ENCODE measurements around the gene ISLR2. TPM values are rescaled to one million over a fixed set of nuclear protein-coding genes. Genes with fewer than 3 reads are reported as not detected.

Gene ISLR2
- total and polyA plus RNA-seq, 4 donors = 0.03 TPM; not detected in 3

GRCh38 chr15:74130849-74131627 is 652 bp downstream of the ISLR2 start:
- 7% methylated on average over 28 of the region's 28 CpGs for WGBS
- Histone ChIP-seq H3K4me3 (ENCODE audit: low read depth in 1 of 3, low read length in 3 of 3) (no peak overlapping the region), H3K9me3 (ENCODE audit: control insufficient read depth in 4 of 4, low read length in 3 of 4) (peaks cover 0 to 3% (median 0%) of the 10 kb centered on the region in 4 donors), H3K27me3 (ENCODE audit: control insufficient read depth in 4 of 4, insufficient read depth in 4 of 4, low read length in 3 of 4) (peaks cover 12 to 26% (median 16%) of the 10 kb centered on the region in 4 donors), H3K9ac (ENCODE audit: low read depth in 1 of 2, low read length in 2 of 2) (no peak overlapping the region), H3K4me1 (ENCODE audit: control insufficient read depth in 4 of 4, insufficient read depth in 4 of 4, low read length in 3 of 4) (peaks cover 18 to 64% (median 29%) of the 10 kb centered on the region in 4 donors), H3K27ac (ENCODE audit: low read depth in 1 of 2, low read length in 2 of 2) (no peak overlapping the region), H3K36me3 (ENCODE audit: control insufficient read depth in 4 of 4, insufficient read depth in 3 of 4, low read depth in 1 of 4, low read length in 3 of 4) (no peaks in the 10 kb centered on the region)
- no peak for DNase-seq (ENCODE audit: low spot score)
- TF ChIP-seq REST (IDR thresholded peaks at IDR 0.05) = no peak
- no peak for TF ChIP-seq HNF4G (IDR thresholded peaks at IDR 0.05)

- Histone ChIP-seq H3K36me3 (ENCODE audit: control insufficient read depth in 4 of 4, insufficient read depth in 3 of 4, low read depth in 1 of 4, low read length in 3 of 4) (no peaks in the 10 kb centered on the region), H3K4me3 (ENCODE audit: low read depth in 1 of 3, low read length in 3 of 3) (no peak overlapping the region), H3K9ac (ENCODE audit: low read depth in 1 of 2, low read length in 2 of 2) (no peak overlapping the region), H3K27ac (ENCODE audit: low read depth in 1 of 2, low read length in 2 of 2) (no peak overlapping the region), H3K9me3 (ENCODE audit: control insufficient read depth in 4 of 4, low read length in 3 of 4) (peaks cover 0 to 3% (median 0%) of the 10 kb centered on the region in 4 donors), H3K27me3 (ENCODE audit: control insufficient read depth in 4 of 4, insufficient read depth in 4 of 4, low read length in 3 of 4) (peaks cover 13 to 29% (median 17%) of the 10 kb centered on the region in 4 donors), H3K4me1 (ENCODE audit: control insufficient read depth in 4 of 4, insufficient read depth in 4 of 4, low read length in 3 of 4) (peaks cover 21 to 69% (median 34%) of the 10 kb centered on the region in 4 donors)
- TF ChIP-seq HNF4A (conservative IDR thresholded peaks at IDR 0.05) (no peak), TAF1 (conservative IDR thresholded peaks at IDR 0.05) (no peak), REST (IDR thresholded peaks at IDR 0.05) (no peak), RAD21 (IDR thresholded peaks at IDR 0.05) (no peak), MAX (IDR thresholded peaks at IDR 0.05) (no peak), CTCF (IDR thresholded peaks at IDR 0.05; ENCODE audit: low read depth, low read length, missing input control) (no peak), NR2F2 (IDR thresholded peaks at IDR 0.05) (no peak), YY1 (IDR thresholded peaks at IDR 0.05) (no peak), FOXA1 (IDR thresholded peaks at IDR 0.05) (no peak), SP1 (IDR thresholded peaks at IDR 0.05) (no peak), FOXA2 (IDR thresholded peaks at IDR 0.05) (no peak), GABPA (IDR thresholded peaks at IDR 0.05 in 1 of 2, conservative IDR thresholded peaks at IDR 0.05 in 1 of 2) (no peak), RXRA (IDR thresholded peaks at IDR 0.05) (no peak), EGR1 (IDR thresholded peaks at IDR 0.05; ENCODE audit: low read depth in 2 of 2) (no peak), ATF3 (IDR thresholded peaks at IDR 0.05) (no peak), HNF4G (IDR thresholded peaks at IDR 0.05) (no peak), JUND (IDR thresholded peaks at IDR 0.05) (no peak)
- TF ChIP-seq, protein P1, sequence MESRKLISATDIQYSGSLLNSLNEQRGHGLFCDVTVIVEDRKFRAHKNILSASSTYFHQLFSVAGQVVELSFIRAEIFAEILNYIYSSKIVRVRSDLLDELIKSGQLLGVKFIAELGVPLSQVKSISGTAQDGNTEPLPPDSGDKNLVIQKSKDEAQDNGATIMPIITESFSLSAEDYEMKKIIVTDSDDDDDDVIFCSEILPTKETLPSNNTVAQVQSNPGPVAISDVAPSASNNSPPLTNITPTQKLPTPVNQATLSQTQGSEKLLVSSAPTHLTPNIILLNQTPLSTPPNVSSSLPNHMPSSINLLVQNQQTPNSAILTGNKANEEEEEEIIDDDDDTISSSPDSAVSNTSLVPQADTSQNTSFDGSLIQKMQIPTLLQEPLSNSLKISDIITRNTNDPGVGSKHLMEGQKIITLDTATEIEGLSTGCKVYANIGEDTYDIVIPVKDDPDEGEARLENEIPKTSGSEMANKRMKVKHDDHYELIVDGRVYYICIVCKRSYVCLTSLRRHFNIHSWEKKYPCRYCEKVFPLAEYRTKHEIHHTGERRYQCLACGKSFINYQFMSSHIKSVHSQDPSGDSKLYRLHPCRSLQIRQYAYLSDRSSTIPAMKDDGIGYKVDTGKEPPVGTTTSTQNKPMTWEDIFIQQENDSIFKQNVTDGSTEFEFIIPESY (IDR thresholded peaks at IDR 0.05) = no peak
- 14% methylated on average over 20 of the region's 20 CpGs for WGBS
- no peak for DNase-seq (ENCODE audit: low spot score)
These were observed 1.4 kb downstream of the ISLR2 start for GRCh38 chr15:74131628-74132413.
